H9 (cell line): ENCODE measurements around the gene GSK3A. TPM values are rescaled to one million over a fixed set of nuclear protein-coding genes. Genes with fewer than 3 reads are reported as not detected.

Experiments used
- DNase-seq: peaks from one replicate; pipeline ENCODE4 v3.0.0-alpha.2; 2017
- H2AFZ ChIP-seq: one replicate; pipeline ENCODE4 v1.6.1; 2013; ENCODE audit warnings: mild to moderate bottlenecking, low read length, control low read depth, moderate library complexity
- H2AK5ac ChIP-seq: 2 replicates; pipeline ENCODE4 v1.6.1; 2013; ENCODE audit warnings: low read length, control low read depth, mixed read lengths; ENCODE audit not compliant: insufficient read length
- H2BK120ac ChIP-seq: one replicate; pipeline ENCODE4 v1.6.1; 2013; ENCODE audit warnings: low read depth, mild to moderate bottlenecking, low read length, control low read depth, inconsistent platforms; ENCODE audit not compliant: poor library complexity, severe bottlenecking
- H2BK12ac ChIP-seq: 2 replicates; pipeline ENCODE4 v1.6.1; 2013; ENCODE audit warnings: low read length, control low read depth, mixed read lengths, low read depth; ENCODE audit not compliant: insufficient read length
- H2BK15ac ChIP-seq: 2 replicates; pipeline ENCODE4 v1.6.1; 2013; ENCODE audit warnings: low read depth, low read length, control low read depth
- H2BK20ac ChIP-seq: one replicate; pipeline ENCODE4 v1.6.1; 2013; ENCODE audit warnings: low read depth, mild to moderate bottlenecking, low read length, control low read depth, inconsistent platforms; ENCODE audit not compliant: poor library complexity, severe bottlenecking
- H2BK5ac ChIP-seq: 2 replicates; pipeline ENCODE4 v1.6.1; 2013; ENCODE audit warnings: low read length, control low read depth, mixed read lengths; ENCODE audit not compliant: insufficient read length
- H3K14ac ChIP-seq: 2 replicates; pipeline ENCODE4 v1.6.1; 2013; ENCODE audit warnings: low read length, control low read depth; ENCODE audit not compliant: insufficient read depth
- H3K18ac ChIP-seq: 2 replicates; pipeline ENCODE4 v1.6.1; 2013; ENCODE audit warnings: low read depth, mild to moderate bottlenecking, mixed read lengths, low read length, control low read depth; ENCODE audit not compliant: insufficient read length
- H3K23ac ChIP-seq: 2 replicates; pipeline ENCODE4 v1.6.1; 2013; ENCODE audit warnings: low read length, control low read depth, mixed read lengths, low read depth; ENCODE audit not compliant: insufficient read length
- H3K23me2 ChIP-seq: 2 replicates; pipeline ENCODE4 v1.6.1; 2013; ENCODE audit warnings: low read depth, mild to moderate bottlenecking, mixed read lengths, low read length, control low read depth; ENCODE audit not compliant: insufficient read length, poor library complexity, severe bottlenecking
- H3K27ac ChIP-seq: 2 replicates; pipeline ENCODE4 v1.5.1; 2013; ENCODE audit warnings: low read length, control low read depth, mixed read lengths, low read depth; ENCODE audit not compliant: insufficient read length
- H3K27me3 ChIP-seq: 2 replicates; pipeline ENCODE4 v1.6.1; 2013; ENCODE audit warnings: low read length, control low read depth, inconsistent platforms; ENCODE audit not compliant: insufficient read depth
- H3K4ac ChIP-seq: 2 replicates; pipeline ENCODE4 v1.6.1; 2013; ENCODE audit warnings: low read depth, mild to moderate bottlenecking, control low read depth, inconsistent platforms, low read length, moderate library complexity
- H3K4me1 ChIP-seq: 2 replicates; pipeline ENCODE4 v1.6.1; 2013; ENCODE audit warnings: low read length, control low read depth, inconsistent platforms; ENCODE audit not compliant: insufficient read depth
- H3K4me2 ChIP-seq: 2 replicates; pipeline ENCODE4 v1.6.1; 2013; ENCODE audit warnings: low read length, control low read depth, mixed read lengths; ENCODE audit not compliant: insufficient read length, insufficient read depth
- H3K56ac ChIP-seq: 2 replicates; pipeline ENCODE4 v1.6.1; 2013; ENCODE audit warnings: low read depth, mild to moderate bottlenecking, mixed read lengths, low read length, control low read depth; ENCODE audit not compliant: insufficient read length
- H3K79me1 ChIP-seq: 2 replicates; pipeline ENCODE4 v1.6.1; 2013; ENCODE audit warnings: low read depth, mild to moderate bottlenecking, moderate library complexity, low read length, control low read depth, inconsistent platforms; ENCODE audit not compliant: insufficient read depth, poor library complexity, severe bottlenecking
- H3K79me2 ChIP-seq: 2 replicates; pipeline ENCODE4 v1.6.1; 2013; ENCODE audit warnings: low read length, control low read depth, inconsistent platforms; ENCODE audit not compliant: insufficient read depth
- H3K9ac ChIP-seq: 2 replicates; pipeline ENCODE4 v1.6.1; 2013; ENCODE audit warnings: low read length, control low read depth, mixed read lengths; ENCODE audit not compliant: insufficient read length; ENCODE audit errors: extremely low read depth
- H3K9me3 ChIP-seq: one replicate; pipeline ENCODE4 v1.6.1; 2013; ENCODE audit warnings: low read depth, low read length, inconsistent platforms; ENCODE audit not compliant: control insufficient read depth
- H3T11ph ChIP-seq: one replicate; pipeline ENCODE4 v1.6.1; 2013; ENCODE audit warnings: mild to moderate bottlenecking, low read length, control low read depth, inconsistent platforms
- H4K20me1 ChIP-seq: one replicate; pipeline ENCODE4 v1.6.1; 2013; ENCODE audit not compliant: control insufficient read depth, insufficient read length, insufficient read depth
- H4K5ac ChIP-seq: 2 replicates; pipeline ENCODE4 v1.6.1; 2013; ENCODE audit warnings: low read depth, mild to moderate bottlenecking, mixed read lengths, low read length, control low read depth; ENCODE audit not compliant: insufficient read length
- H4K8ac ChIP-seq: replicated peaks from 2 replicates; pipeline ENCODE4 v1.6.1; 2013; ENCODE audit warnings: low read length, control low read depth, mixed read lengths, low read depth; ENCODE audit not compliant: insufficient read length
- H4K91ac ChIP-seq: 2 replicates; pipeline ENCODE4 v1.6.1; 2013; ENCODE audit warnings: low read depth, mild to moderate bottlenecking, moderate library complexity, mixed read lengths, low read length, control low read depth; ENCODE audit not compliant: insufficient read length
- H3K27ac Mint-ChIP-seq, 3 experiments: 2 replicates in 2 of 3; 3 replicates in 1 of 3; pipeline ENCODE4 v1.8.0; 2020 to 2021; ENCODE audit warnings: mixed read lengths in 3 of 3, mild to moderate bottlenecking in 1 of 3, moderate library complexity in 1 of 3
- H3K27me3 Mint-ChIP-seq: 2 replicates; pipeline ENCODE4 v1.8.0; 2021; ENCODE audit warnings: low read depth, mild to moderate bottlenecking, moderate library complexity, mixed read lengths
- H3K36me3 Mint-ChIP-seq, 3 experiments: 2 replicates in 2 of 3; 3 replicates in 1 of 3; pipeline ENCODE4 v1.8.0; 2020 to 2021; ENCODE audit warnings: low read depth in 3 of 3, mixed read lengths in 3 of 3; ENCODE audit not compliant: insufficient read depth in 1 of 3
- H3K4me1 Mint-ChIP-seq, 2 experiments: 2 replicates each; pipeline ENCODE4 v1.8.0; 2020; ENCODE audit warnings: mixed read lengths in 2 of 2
- H3K4me3 Mint-ChIP-seq, 2 experiments: 2 replicates in 1 of 2; 3 replicates in 1 of 2; pipeline ENCODE4 v1.8.0; 2020 to 2021; ENCODE audit warnings: mild to moderate bottlenecking in 2 of 2, mixed read lengths in 2 of 2, moderate library complexity in 1 of 2
- H3K9me3 Mint-ChIP-seq, 2 experiments: 2 replicates in 1 of 2; 3 replicates in 1 of 2; pipeline ENCODE4 v1.8.0; 2020; ENCODE audit warnings: mild to moderate bottlenecking in 2 of 2, mixed read lengths in 2 of 2, moderate library complexity in 1 of 2
- WGBS: extraction: QIAGEN DNeasy Blood & Tissue Kit; methylation state at CpG from one replicate; pipeline ENCODE4 v1.1.7; 2013; ENCODE audit warnings: missing lambda C conversion rate, low lambda C conversion rate, mixed read lengths; ENCODE audit not compliant: insufficient read length; ENCODE audit errors: extremely low coverage; 5-methylcytosine and 5-hydroxymethylcytosine counted together
- total RNA-seq: library from RNA; stranded (reverse); gene quantifications from 2 replicates; pipeline ENCODE4 v1.2.1, GENCODE V29; 2021
- TF ChIP-seq, protein P1 (sequence below): fragments of 200-600 bp; sonication (generic); conservative IDR thresholded peaks from 3 replicates; pipeline ENCODE4 v1.8.0; 2021; ENCODE audit warnings: antibody characterized with exemption, mild to moderate bottlenecking

The GSK3A gene
- total RNA-seq, 1 experiment from 2014 or later, result 52.4 TPM

DNA sequence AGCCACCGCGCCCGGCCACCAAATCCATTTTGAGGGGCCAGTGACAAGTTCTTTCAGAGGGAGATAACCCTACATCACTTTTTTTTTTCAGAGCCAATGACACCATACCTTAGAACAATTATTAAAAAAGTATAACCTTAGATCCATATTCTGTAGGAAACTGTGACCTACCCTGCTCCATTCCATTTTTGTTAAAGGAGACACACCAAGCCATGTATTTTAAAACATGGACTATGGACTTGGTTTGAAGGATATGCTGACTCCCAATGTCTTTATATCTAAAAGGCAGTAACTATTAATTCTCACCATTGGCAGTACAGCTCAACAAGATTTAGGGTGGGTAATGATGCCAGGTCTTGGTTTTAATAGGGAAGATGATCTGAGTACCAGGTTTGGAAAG, 1.1 kb downstream of the GSK3A start:
- Mint-ChIP-seq H3K9me3 (no peaks in the 10 kb centered on the region), H3K27me3 (no peaks in the 10 kb centered on the region; the same call in 1 of the 2 replicates), H3K4me1 (peaks cover 20 to 28% of the 10 kb centered on the region in 2 experiments), H3K27ac (no peak overlapping the region), H3K4me3 (peak overlapping the region; percentile 88 to 95), H3K36me3 (peaks cover 12 to 26% (median 24%) of the 10 kb centered on the region in 3 experiments)
- Histone ChIP-seq H2BK20ac (no peak overlapping the region), H2BK120ac (no peak overlapping the region), H3K56ac (no peak overlapping the region), H2BK12ac (no peak overlapping the region), H3T11ph (no peak overlapping the region), H4K5ac (no peak overlapping the region), H3K79me2 (no peaks in the 10 kb centered on the region; the same call in 1 of the 2 replicates), H3K27ac (no peak overlapping the region), H3K27me3 (no peaks in the 10 kb centered on the region), H3K9ac (peak overlapping the region; percentile 82), H3K23me2 (peaks cover 4% of the 10 kb centered on the region), H3K14ac (no peak overlapping the region), H2BK5ac (no peak overlapping the region), H3K4me1 (no peaks in the 10 kb centered on the region), H2AK5ac (no peak overlapping the region), H3K9me3 (no peaks in the 10 kb centered on the region), H4K20me1 (no peaks in the 10 kb centered on the region), H3K79me1 (no peaks in the 10 kb centered on the region), H3K23ac (no peak overlapping the region), H3K18ac (no peak overlapping the region), H4K8ac (no peak overlapping the region), H3K4me2 (peak overlapping the region; percentile 82), H3K4ac (no peak overlapping the region), H4K91ac (no peak overlapping the region), H2BK15ac (no peak overlapping the region), H2AFZ (no peak overlapping the region)
- TF ChIP-seq, protein P1, sequence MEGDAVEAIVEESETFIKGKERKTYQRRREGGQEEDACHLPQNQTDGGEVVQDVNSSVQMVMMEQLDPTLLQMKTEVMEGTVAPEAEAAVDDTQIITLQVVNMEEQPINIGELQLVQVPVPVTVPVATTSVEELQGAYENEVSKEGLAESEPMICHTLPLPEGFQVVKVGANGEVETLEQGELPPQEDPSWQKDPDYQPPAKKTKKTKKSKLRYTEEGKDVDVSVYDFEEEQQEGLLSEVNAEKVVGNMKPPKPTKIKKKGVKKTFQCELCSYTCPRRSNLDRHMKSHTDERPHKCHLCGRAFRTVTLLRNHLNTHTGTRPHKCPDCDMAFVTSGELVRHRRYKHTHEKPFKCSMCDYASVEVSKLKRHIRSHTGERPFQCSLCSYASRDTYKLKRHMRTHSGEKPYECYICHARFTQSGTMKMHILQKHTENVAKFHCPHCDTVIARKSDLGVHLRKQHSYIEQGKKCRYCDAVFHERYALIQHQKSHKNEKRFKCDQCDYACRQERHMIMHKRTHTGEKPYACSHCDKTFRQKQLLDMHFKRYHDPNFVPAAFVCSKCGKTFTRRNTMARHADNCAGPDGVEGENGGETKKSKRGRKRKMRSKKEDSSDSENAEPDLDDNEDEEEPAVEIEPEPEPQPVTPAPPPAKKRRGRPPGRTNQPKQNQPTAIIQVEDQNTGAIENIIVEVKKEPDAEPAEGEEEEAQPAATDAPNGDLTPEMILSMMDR, result no peak
- WGBS, result no CpG with 5 or more reads among the region's 3 CpGs
- DNase-seq, result no peak
